Small intestine (tissue), 7 donors: ENCODE measurements around the gene TFAP2C. TPM values are rescaled to one million over a fixed set of nuclear protein-coding genes. Genes with fewer than 3 reads are reported as not detected.

ENCODE experiments used
- DNase-seq, 2 donors: peaks; one replicate each; pipeline versions ENCODE4 v3.0.0 to v3.0.0-alpha.2; 2013
- FAIRE-seq: peaks from 2 replicates; lab custom pipeline; 2012; peaks lifted over from hg19 to GRCh38; lab: Jason Lieb, UNC
- H3K27ac ChIP-seq, 3 donors: one replicate each; pipeline ENCODE4 v1.5.1; 2013; ENCODE audit warnings: low read length in 2 of 3, mild to moderate bottlenecking in 2 of 3, control low read depth in 1 of 3, inconsistent platforms in 1 of 3, low read depth in 1 of 3, moderate library complexity in 1 of 3
- H3K27me3 ChIP-seq, 3 donors: one replicate each; pipeline ENCODE4 v1.6.1; 2013; ENCODE audit warnings: low read length in 3 of 3, inconsistent platforms in 1 of 3; ENCODE audit not compliant: control insufficient read depth in 3 of 3, insufficient read depth in 3 of 3
- H3K36me3 ChIP-seq, 3 donors: one replicate each; pipeline ENCODE4 v1.6.1; 2013; ENCODE audit warnings: low read length in 3 of 3, inconsistent platforms in 1 of 3, low read depth in 1 of 3, mild to moderate bottlenecking in 1 of 3, moderate library complexity in 1 of 3; ENCODE audit not compliant: control insufficient read depth in 3 of 3, insufficient read depth in 2 of 3
- H3K4me1 ChIP-seq, 3 donors: one replicate each; pipeline ENCODE4 v1.6.1; 2013; ENCODE audit warnings: low read length in 2 of 3, inconsistent platforms in 1 of 3, low read depth in 1 of 3, mild to moderate bottlenecking in 1 of 3, moderate library complexity in 1 of 3; ENCODE audit not compliant: control insufficient read depth in 3 of 3, insufficient read depth in 2 of 3
- H3K4me3 ChIP-seq, 3 donors: one replicate each; pipeline ENCODE4 v1.5.1; 2013; ENCODE audit warnings: low read length in 3 of 3, control low read depth in 1 of 3, inconsistent platforms in 1 of 3, low read depth in 1 of 3, mild to moderate bottlenecking in 1 of 3, moderate library complexity in 1 of 3
- H3K9me3 ChIP-seq, 2 donors: one replicate each; pipeline ENCODE4 v1.6.1; 2013; ENCODE audit warnings: low read depth in 1 of 2, low read length in 1 of 2; ENCODE audit not compliant: control insufficient read depth in 2 of 2, insufficient read depth in 1 of 2
- WGBS, 3 donors: extraction: QIAGEN DNeasy Blood & Tissue Kit; methylation state at CpG; one replicate each; pipeline ENCODE4 v1.1.7; 2013; 5-methylcytosine and 5-hydroxymethylcytosine counted together
- polyA plus RNA-seq, 4 donors: library from polyadenylated mRNA; stranded (reverse) in 3 of 4; unstranded in 1 of 4; fragments of 200-250 nt in 3 of 4; fragments of 120-200 nt in 1 of 4; gene quantifications; one replicate each; pipeline versions ENCODE4 v1.2.1 to v1.2.3, GENCODE V29; 2013
- donor health status: healthy with polysubstance abuse.
- donor health status: control.
- donor health status: control.
- donor health status: Bipolar disorder and iron deficiency.
- donor health status: healthy.

TFAP2C gene
- polyA plus RNA-seq, 4 donors, result 0.04 to 0.18 TPM; not detected in 2

- peaks cover 2 to 6% (median 4%) of the 10 kb centered on the region in 3 donors for H3K4me1 ChIP-seq
- no peak for FAIRE-seq
- H3K9me3 ChIP-seq, result no peaks in the 10 kb centered on the region
- no peak overlapping the region for H3K27ac ChIP-seq
- H3K4me3 ChIP-seq, result no peak overlapping the region
- WGBS, 3 donors, result 4 to 12% (median 9%) methylated on average over 72 to 82 of the region's 82 CpGs
- no peaks in the 10 kb centered on the region for H3K36me3 ChIP-seq
- peak in 1 of 2 donors; percentile 33 for DNase-seq
- H3K27me3 ChIP-seq, result peaks cover 44 to 71% (median 48%) of the 10 kb centered on the region in 3 donors
Observed at GRCh38 chr20:56630506-56631317, 1.6 kb downstream of the TFAP2C start.

- no peaks in the 10 kb centered on the region for H3K36me3 ChIP-seq
- WGBS, 3 donors, result 8 to 14% (median 13%) methylated on average over 25 to 48 of the region's 48 CpGs
- peaks cover 2 to 6% (median 4%) of the 10 kb centered on the region in 3 donors for H3K4me1 ChIP-seq
- no peak for FAIRE-seq
- no peak overlapping the region for H3K4me3 ChIP-seq
- peaks cover 37 to 65% (median 44%) of the 10 kb centered on the region in 3 donors for H3K27me3 ChIP-seq
- H3K27ac ChIP-seq, result no peak overlapping the region
- DNase-seq, result no peak
- H3K9me3 ChIP-seq, result no peaks in the 10 kb centered on the region
Observed at GRCh38 chr20:56631318-56631989, 2.3 kb downstream of the TFAP2C start.

GRCh38 chr20:56631990-56632327 lies 2.9 kb downstream of the TFAP2C start:
- WGBS, 3 donors, result 30 to 42% (median 31%) methylated on average over 5 of the region's 5 CpGs
- no peak for FAIRE-seq
- H3K27me3 ChIP-seq, result peaks cover 33 to 65% (median 39%) of the 10 kb centered on the region in 3 donors

GRCh38 chr20:56634307-56634706 lies 5.2 kb downstream of the TFAP2C start:
- peaks cover 19 to 51% (median 34%) of the 10 kb centered on the region in 3 donors for H3K27me3 ChIP-seq
- H3K36me3 ChIP-seq, result no peaks in the 10 kb centered on the region
- no peaks in the 10 kb centered on the region for H3K9me3 ChIP-seq
- WGBS, 3 donors, result 66 to 78% (median 72%) methylated on average over 2 of the region's 2 CpGs
- H3K4me3 ChIP-seq, result no peak overlapping the region
- DNase-seq (no peak), FAIRE-seq (no peak)
- H3K4me1 ChIP-seq, result peaks cover 0 to 6% (median 0%) of the 10 kb centered on the region in 3 donors
- no peak overlapping the region for H3K27ac ChIP-seq

More at GRCh38 chr20:56631990-56632327, 2.9 kb downstream of the TFAP2C start:
- peaks cover 2 to 6% (median 4%) of the 10 kb centered on the region in 3 donors for H3K4me1 ChIP-seq
- no peaks in the 10 kb centered on the region for H3K36me3 ChIP-seq
- H3K4me3 ChIP-seq, result no peak overlapping the region
- H3K9me3 ChIP-seq, result no peaks in the 10 kb centered on the region
- H3K27ac ChIP-seq, result no peak overlapping the region
- DNase-seq, result no peak

GRCh38 chr20:56634735-56635385 lies 5.8 kb downstream of the TFAP2C start:
- no peak for FAIRE-seq

GRCh38 chr20:56636716-56637115 lies 7.6 kb downstream of the TFAP2C start:
- no peak for DNase-seq
- Histone ChIP-seq H3K36me3 (no peaks in the 10 kb centered on the region), H3K27me3 (peaks cover under 1 to 29% (median 17%) of the 10 kb centered on the region in 3 donors), H3K9me3 (no peaks in the 10 kb centered on the region), H3K27ac (no peak overlapping the region), H3K4me3 (no peak overlapping the region), H3K4me1 (no peaks in the 10 kb centered on the region)
- no peak for FAIRE-seq
- 53 to 66% (median 58%) methylated on average over 3 of the region's 3 CpGs for WGBS, 3 donors

More at GRCh38 chr20:56634735-56635385, 5.8 kb downstream of the TFAP2C start:
- Histone ChIP-seq H3K27ac (no peak overlapping the region), H3K27me3 (peaks cover 17 to 46% (median 29%) of the 10 kb centered on the region in 3 donors), H3K9me3 (no peaks in the 10 kb centered on the region), H3K36me3 (no peaks in the 10 kb centered on the region), H3K4me3 (no peak overlapping the region), H3K4me1 (peaks cover 0 to under 1% (median 0%) of the 10 kb centered on the region in 3 donors)
- no peak for DNase-seq
- 51 to 56% (median 54%) methylated on average over 13 of the region's 13 CpGs for WGBS, 3 donors

- WGBS, 3 donors, result 50 to 77% (median 67%) methylated on average over 10 of the region's 10 CpGs
- FAIRE-seq, result no peak
Observed at GRCh38 chr20:56637576-56637975, 8.5 kb downstream of the TFAP2C start.

GRCh38 chr20:56646599-56646998 lies 17.5 kb downstream of the TFAP2C start:
- 82 to 92% (median 90%) methylated on average over 4 of the region's 4 CpGs for WGBS, 3 donors
- FAIRE-seq, result no peak

More at GRCh38 chr20:56637576-56637975, 8.5 kb downstream of the TFAP2C start:
- H3K27me3 ChIP-seq, result peaks cover 0 to 24% (median 17%) of the 10 kb centered on the region in 3 donors
- H3K27ac ChIP-seq, result no peak overlapping the region
- H3K4me3 ChIP-seq, result no peak overlapping the region
- DNase-seq, result no peak
- H3K4me1 ChIP-seq, result no peaks in the 10 kb centered on the region
- no peaks in the 10 kb centered on the region for H3K9me3 ChIP-seq
- no peaks in the 10 kb centered on the region for H3K36me3 ChIP-seq

More at GRCh38 chr20:56646599-56646998, 17.5 kb downstream of the TFAP2C start:
- Histone ChIP-seq H3K4me1 (no peaks in the 10 kb centered on the region), H3K27me3 (no peaks in the 10 kb centered on the region), H3K9me3 (no peaks in the 10 kb centered on the region), H3K4me3 (no peak overlapping the region), H3K36me3 (no peaks in the 10 kb centered on the region), H3K27ac (no peak overlapping the region)
- no peak for DNase-seq
